H1 (cell line): ENCODE data around the gene SMIM13. TPM values are rescaled to one million over a fixed set of nuclear protein-coding genes. Genes with fewer than 3 reads are reported as not detected.

Experiments
- CBX5 ChIP-seq: fragments of 300-800, 300-1000 bp; sonication (generic); IDR thresholded peaks from 2 replicates; pipeline ENCODE4 v1.7.1; 2016; ENCODE audit warnings: antibody characterized with exemption, low read length, low read depth
- CREB1 ChIP-seq: IDR thresholded peaks from 2 replicates; pipeline ENCODE4 v1.6.1; 2012; ENCODE audit warnings: inconsistent platforms
- EGR1 ChIP-seq: IDR thresholded peaks from 2 replicates; pipeline ENCODE4 v1.6.1; 2011; ENCODE audit warnings: low read depth, low read length, borderline replicate concordance
- YY1 ChIP-seq: IDR thresholded peaks from 2 replicates; pipeline ENCODE4 v1.6.1; 2011; ENCODE audit warnings: low read depth, mild to moderate bottlenecking, low read length
- polyA plus RNA-seq, 7 experiments: library from polyadenylated mRNA; depleted of rRNA in 3 of 7; stranded (reverse) in 5 of 7; unstranded in 2 of 7; fragments of >200 nt in 5 of 7; fragments of 200-250 nt in 2 of 7; gene quantifications; 1 replicate in 5 of 7; 2 replicates in 1 of 7; 4 replicates in 1 of 7; pipeline versions ENCODE4 v1.2.1 to v1.2.3, GENCODE V29; 2011 to 2013; ENCODE audit warnings: missing spikeins in 2 of 7, mixed read lengths in 2 of 7
- total RNA-seq: library from RNA; stranded (reverse); fragmentation: NEBNext Ultra II Directional; extraction: Animal tissue kit (Norgen Biotek cat#: 25700); gene quantifications from 2 replicates; pipeline ENCODE4 v1.2.1, GENCODE V29; 2021

SMIM13 gene
- total and polyA plus RNA-seq, 2 of the 8 experiments (the other 6 are each of a cell fraction or from before 2014, with no cell fraction given): 1.7 to 10.6 TPM

DNA sequence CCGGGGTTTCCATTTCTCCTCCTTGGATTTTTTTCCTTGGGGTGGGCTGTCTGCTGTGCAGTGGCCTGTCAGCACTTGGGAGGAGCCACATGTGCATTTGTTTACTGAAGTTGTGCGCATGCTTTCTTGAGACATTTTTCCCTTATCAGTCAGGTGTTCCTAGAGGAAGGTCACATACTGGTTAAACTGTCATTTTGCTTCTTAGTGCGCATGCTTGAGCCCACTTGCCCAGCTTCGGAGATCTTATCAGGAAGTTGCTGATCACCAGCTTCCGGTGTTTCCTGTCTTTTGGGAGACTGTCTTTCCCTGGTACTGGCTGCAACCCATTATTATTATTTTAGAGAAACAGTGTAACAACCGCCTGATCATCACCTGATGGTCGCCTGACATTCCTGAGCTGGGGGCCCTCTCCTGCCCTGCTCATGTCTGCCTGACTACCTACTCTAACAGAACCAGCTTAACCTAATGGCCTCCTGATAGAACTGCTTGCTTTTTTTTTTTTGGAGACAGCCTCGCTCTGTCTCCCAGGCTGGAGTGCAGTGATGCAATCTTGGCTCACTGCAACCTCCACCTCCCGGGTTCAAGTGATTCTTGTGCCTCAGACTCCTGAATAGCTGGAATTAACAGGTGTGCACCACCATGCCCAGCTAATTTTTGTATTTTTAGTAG lies 18.3 kb downstream of the SMIM13 start (continued):
- TF ChIP-seq EGR1 (no peak), CREB1 (no peak), YY1 (no peak), CBX5 (no peak)
